Mesodermal cell (in vitro differentiated cells): ENCODE results near the gene FAM50A.

Experiments
- H3K27ac ChIP-seq: 2 replicates; pipeline ENCODE4 v1.7.0; 2013; ENCODE audit warnings: mild to moderate bottlenecking, low read depth, low read length, moderate library complexity; ENCODE audit not compliant: severe bottlenecking
- H3K36me3 ChIP-seq: 2 replicates; pipeline ENCODE4 v1.7.1; 2013; ENCODE audit warnings: mild to moderate bottlenecking, low read length, moderate library complexity; ENCODE audit not compliant: control insufficient read depth, insufficient read depth
- H3K4me1 ChIP-seq: one replicate; pipeline ENCODE4 v1.7.1; 2013; ENCODE audit warnings: mild to moderate bottlenecking, low read length; ENCODE audit not compliant: insufficient read depth, control insufficient read depth, poor library complexity, severe bottlenecking
- H3K4me3 ChIP-seq: 2 replicates; pipeline ENCODE4 v1.7.0; 2013; ENCODE audit warnings: low read length, control low read depth, mild to moderate bottlenecking; ENCODE audit not compliant: insufficient read depth, poor library complexity, severe bottlenecking; ENCODE audit errors: extremely low read depth
- H3K9me3 ChIP-seq: 2 replicates; pipeline ENCODE4 v1.7.1; 2013; ENCODE audit warnings: mild to moderate bottlenecking, low read length, moderate library complexity; ENCODE audit not compliant: control insufficient read depth
- WGBS, 2 experiments: methylation state at CpG; one replicate each; pipeline ENCODE4 v1.1.5; 2013; ENCODE audit warnings: missing lambda C conversion rate in 2 of 2; ENCODE audit not compliant: insufficient coverage in 2 of 2; 5-methylcytosine and 5-hydroxymethylcytosine counted together

The FAM50A gene

GRCh38 chrX:154432210-154432609 lies 11.7 kb upstream of the FAM50A start:
- whole genome bisulfite sequencing, 2 experiments, result 100% methylated on average over 2 to 3 of the region's 8 CpGs
- H3K9me3 ChIP-seq, result no peaks in the 10 kb centered on the region
- H3K36me3 ChIP-seq, result peaks cover 33% of the 10 kb centered on the region
- H3K27ac ChIP-seq, result no peak overlapping the region
- H3K4me3 ChIP-seq, result no peak overlapping the region
- H3K4me1 ChIP-seq, result peaks cover 9% of the 10 kb centered on the region

DNA sequence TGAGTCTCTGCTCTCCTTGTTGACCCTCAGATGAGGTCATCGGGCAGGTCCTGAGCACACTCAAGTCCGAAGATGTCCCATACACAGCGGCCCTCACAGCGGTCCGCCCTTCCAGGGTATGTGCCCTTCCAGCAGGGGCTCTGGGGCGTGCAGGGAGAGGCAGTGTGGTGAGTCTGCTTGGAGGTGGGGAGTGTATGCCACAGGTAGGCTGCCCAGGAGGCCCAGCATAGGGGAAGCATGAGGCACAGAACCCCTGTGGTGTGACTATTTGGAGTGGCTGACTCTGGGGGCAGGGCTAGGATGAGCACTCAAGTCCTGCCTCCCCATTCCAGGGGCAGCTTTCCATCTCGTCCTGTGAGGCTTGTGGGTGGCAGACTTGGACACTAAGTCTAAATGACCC lies 10.3 kb upstream of the FAM50A start:
- Histone ChIP-seq H3K9me3 (no peaks in the 10 kb centered on the region), H3K4me3 (no peak overlapping the region), H3K36me3 (peaks cover 37% of the 10 kb centered on the region), H3K4me1 (peaks cover 12% of the 10 kb centered on the region), H3K27ac (no peak overlapping the region)
- no CpG with 5 or more reads among the region's 7 CpGs for WGBS, 2 experiments

DNA sequence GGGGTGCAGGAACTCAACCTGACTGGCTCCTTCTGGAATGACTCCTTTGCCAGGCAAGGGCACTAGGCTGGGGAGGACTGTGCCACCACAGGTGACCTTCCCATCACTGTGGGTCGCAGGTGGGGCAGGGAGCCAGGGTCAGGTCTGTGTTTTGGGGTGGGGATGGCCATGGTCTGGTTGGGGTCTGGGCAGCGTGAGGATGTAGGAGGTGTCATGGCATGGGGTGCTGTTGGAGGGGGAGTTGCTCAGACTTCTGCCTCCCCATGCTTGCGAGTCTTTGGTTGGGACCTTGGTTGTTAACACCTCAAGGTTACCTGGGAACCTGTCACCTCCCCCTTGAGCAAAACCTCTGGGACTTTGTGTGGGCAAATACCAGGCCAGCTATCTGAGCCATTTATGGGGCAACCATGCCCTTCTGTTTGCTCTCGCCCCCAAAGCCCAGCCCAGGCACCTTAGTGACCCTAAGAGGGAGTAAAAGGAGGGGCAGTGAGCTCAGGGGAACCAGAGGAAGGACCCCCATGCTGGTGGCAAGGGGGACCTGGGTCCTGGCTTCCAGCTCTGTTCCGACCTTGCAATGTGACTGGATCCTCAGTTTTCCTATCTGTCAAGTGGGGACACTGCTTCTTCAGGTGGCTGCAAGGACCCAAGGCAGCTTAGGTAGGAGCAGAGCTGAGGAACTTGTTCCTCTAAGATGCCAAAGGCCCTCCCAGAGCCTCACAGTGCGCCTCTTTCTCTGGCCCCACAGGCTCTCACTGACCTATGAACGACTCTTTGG lies 9.4 kb upstream of the FAM50A start:
- 100% methylated on average over 3 of the region's 7 CpGs; no CpG with 5 or more reads in 1 of the 2 experiments for WGBS, 2 experiments
- Histone ChIP-seq H3K36me3 (peaks cover 42% of the 10 kb centered on the region), H3K4me3 (no peak overlapping the region), H3K9me3 (no peaks in the 10 kb centered on the region), H3K27ac (no peak overlapping the region), H3K4me1 (peaks cover 16% of the 10 kb centered on the region)

DNA sequence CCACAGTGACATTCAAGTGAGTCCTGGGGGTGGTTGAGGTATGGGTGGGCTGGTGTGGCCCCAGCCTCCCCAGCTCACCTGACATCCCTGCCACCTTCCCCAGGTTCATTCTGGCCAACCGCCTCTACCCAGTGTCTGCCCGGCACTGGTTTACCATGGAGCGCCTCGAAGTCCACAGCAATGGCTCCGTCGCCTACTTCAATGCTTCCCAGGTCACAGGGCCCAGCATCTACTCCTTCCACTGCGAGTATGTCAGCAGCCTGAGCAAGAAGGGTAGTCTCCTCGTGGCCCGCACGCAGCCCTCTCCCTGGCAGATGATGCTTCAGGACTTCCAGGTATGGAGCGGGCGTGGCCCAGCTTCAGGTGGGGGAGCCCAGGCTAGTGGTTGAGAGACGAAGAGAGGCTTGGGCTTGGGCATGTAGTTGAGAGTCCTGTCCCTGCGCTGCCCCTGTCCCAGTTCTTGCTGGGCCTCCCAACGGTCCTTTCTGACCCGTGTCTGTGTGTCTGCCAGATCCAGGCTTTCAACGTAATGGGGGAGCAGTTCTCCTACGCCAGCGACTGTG lies 8.7 kb upstream of the FAM50A start:
- Histone ChIP-seq H3K4me1 (peaks cover 16% of the 10 kb centered on the region), H3K9me3 (no peaks in the 10 kb centered on the region), H3K4me3 (no peak overlapping the region), H3K36me3 (peaks cover 49% of the 10 kb centered on the region), H3K27ac (no peak overlapping the region)
- 92 to 94% methylated on average over 6 to 8 of the region's 19 CpGs for WGBS, 2 experiments

DNA sequence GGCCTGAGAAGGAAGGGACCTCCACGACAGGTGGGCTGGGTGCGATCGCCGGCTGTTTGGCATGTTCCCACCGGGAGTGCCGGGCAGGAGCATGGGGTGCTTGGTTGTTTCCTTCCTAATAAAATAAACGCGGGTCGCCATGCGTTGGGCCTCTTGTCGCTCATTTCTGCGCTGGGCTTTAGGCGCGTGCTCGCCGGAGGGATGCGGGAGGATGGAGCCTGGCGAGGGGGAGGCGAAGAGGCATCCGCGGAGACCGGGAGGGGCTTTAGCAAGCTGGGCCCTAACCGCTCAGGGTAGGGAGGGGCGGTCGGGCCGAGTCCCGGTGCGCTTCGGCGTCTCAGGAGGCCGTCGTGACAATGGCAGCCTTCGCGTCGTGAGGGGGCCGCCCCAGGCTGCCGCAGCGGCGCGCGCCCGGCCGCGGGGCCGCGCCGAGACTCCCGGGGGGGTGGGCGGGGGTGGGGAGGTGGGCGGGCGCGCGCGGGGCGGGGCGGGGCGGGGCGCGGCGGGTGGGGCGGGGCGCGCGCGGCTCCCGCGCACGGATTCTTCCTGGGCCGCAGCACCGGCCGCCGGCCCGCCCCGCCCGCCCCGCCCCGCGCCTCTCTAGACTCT lies 7.5 kb upstream of the FAM50A start:
- Histone ChIP-seq H3K4me3 (peak overlapping the region; percentile 50), H3K4me1 (peaks cover 7% of the 10 kb centered on the region), H3K27ac (peak overlapping the region; percentile 57), H3K36me3 (peaks cover 55% of the 10 kb centered on the region), H3K9me3 (no peaks in the 10 kb centered on the region)
- 17% methylated on average over 5 of the region's 78 CpGs; no CpG with 5 or more reads in 1 of the 2 experiments for WGBS, 2 experiments

DNA sequence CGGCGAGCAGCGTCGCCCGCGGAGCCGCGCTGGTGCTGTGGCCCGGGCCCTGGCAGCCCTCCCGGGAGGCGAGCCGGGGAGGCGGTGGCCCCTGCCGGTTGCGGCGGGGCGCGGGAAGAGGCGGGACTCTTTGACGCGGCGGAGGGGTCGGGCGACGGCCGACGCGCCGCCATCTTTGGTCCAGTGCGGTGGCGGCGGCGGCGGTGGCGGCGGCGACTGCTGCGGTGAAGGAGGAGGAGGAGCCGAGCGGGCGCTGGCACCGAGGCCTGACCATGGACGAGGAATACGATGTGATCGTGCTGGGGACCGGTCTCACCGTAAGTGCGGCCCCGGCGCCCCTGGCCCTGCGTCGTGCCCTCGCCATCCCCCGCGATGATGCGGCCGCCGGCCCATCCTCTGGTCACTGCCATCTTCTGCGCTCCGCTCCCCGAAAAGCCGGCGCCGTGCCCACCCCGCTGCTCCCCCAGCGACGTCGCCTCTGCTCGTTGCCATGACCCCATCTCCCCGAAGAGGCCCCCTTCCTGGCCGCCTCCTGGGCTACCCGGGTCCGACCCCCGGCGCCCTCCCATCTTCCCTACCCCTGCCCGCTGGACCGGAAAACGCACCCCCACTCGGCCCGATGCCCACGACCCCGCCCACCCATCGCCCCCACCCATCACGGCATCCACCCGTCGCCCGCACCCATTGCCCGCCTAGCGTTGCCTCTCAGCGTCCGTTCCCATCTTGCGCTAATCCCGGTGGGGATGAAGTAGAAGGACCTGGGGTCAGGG lies 6.8 kb upstream of the FAM50A start, which contains the start of gene GDI1:
Gene GDI1 (plus strand): TSS at position 172 of the 770 bp plus-strand sequence. CDS start 101 bp downstream, at position 273.
- peak within 1 kb of the TSS; percentile 57 for H3K27ac ChIP-seq
- 0% methylated on average over 16 to 20 of the region's 93 CpGs for WGBS, 2 experiments

GRCh38 chrX:154437971-154438893 lies 5.7 kb upstream of the FAM50A start:
- Histone ChIP-seq H3K4me1 (peaks cover 7% of the 10 kb centered on the region), H3K9me3 (no peaks in the 10 kb centered on the region), H3K4me3 (peak overlapping the region; percentile 50), H3K36me3 (peaks cover 54% of the 10 kb centered on the region), H3K27ac (no peak overlapping the region)
- WGBS, 2 experiments, result 64 to 88% methylated on average over 10 to 13 of the region's 28 CpGs

More for the DNA sequence above, 6.8 kb upstream of the FAM50A start, which contains the start of gene GDI1:
- Histone ChIP-seq H3K9me3 (no peaks in the 10 kb centered on the region), H3K4me3 (peak within 1 kb of the TSS; percentile 50), H3K4me1 (peaks cover 7% of the 10 kb centered on the region), H3K36me3 (peaks cover 57% of the 10 kb centered on the region)

- Histone ChIP-seq H3K9me3 (no peaks in the 10 kb centered on the region), H3K27ac (no peak overlapping the region), H3K4me3 (no peak overlapping the region), H3K4me1 (peaks cover 7% of the 10 kb centered on the region), H3K36me3 (peaks cover 43% of the 10 kb centered on the region)
- WGBS, 2 experiments, result 97% methylated on average over 6 of the region's 18 CpGs; no CpG with 5 or more reads in 1 of the 2 experiments
These were observed 4.1 kb upstream of the FAM50A start for GRCh38 chrX:154439841-154440240.

- WGBS, 2 experiments, result 95 to 96% methylated on average over 4 to 8 of the region's 17 CpGs
- Histone ChIP-seq H3K4me1 (peaks cover 7% of the 10 kb centered on the region), H3K9me3 (no peaks in the 10 kb centered on the region), H3K36me3 (peaks cover 44% of the 10 kb centered on the region), H3K4me3 (no peak overlapping the region), H3K27ac (no peak overlapping the region)
These were observed 3.2 kb upstream of the FAM50A start for GRCh38 chrX:154440623-154441357.
